HG03457 (cell line): ENCODE data around the gene GSTA5.
"Not testable (repeated sequence)": the region's sequence is repeated elsewhere in the genome, so short reads cannot be mapped to it uniquely, and the experiment has no call there.

Source experiments
- ATAC-seq: cut with Tn5 transposase; IDR thresholded peaks from one replicate; pipeline ENCODE4 v1.9.1; 2021; ENCODE audit warnings: moderate number of reproducible peaks; ENCODE audit not compliant: unreplicated experiment

Gene GSTA5

DNA sequence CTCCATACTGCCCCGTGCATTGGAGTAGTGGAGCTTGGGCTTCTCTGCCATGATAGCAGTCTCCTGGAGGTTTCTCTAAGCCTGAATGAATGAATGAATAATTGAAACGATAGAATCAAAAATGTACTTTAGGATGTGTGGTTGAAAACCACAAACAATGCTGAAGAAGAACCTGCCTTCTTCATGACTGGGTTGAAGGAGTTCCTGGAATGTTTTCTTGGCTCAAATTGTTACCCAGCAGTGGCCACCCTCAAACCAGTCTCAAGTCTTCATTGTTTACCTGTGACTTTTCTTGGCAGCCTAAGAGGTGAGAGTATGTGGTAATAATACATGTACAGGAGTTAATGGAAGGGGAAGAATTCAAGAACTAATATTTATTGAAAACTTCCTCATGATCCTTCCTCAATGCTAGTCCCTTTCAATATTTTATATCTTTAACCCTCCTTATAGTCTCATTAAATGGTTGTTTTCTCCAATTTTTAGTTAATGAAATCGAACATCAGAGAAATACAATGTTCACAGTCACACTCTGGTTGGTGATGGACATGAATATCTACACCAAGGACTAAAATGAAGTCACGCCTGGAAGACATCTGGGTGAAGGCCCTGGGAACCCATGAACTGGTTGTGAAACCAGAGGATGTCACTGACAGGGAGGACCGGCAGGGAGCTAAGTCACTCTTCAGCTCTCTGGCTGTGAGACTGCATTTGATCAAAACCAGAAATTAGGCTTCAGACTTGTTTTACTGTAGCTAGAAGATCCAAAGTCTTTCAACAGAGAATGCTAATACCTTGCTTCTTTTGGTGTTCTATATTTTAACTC lies at the start of gene GSTA5:
GSTA5 (minus strand) TSS at position 51 of the 823 bp plus-strand sequence.
- no peak for ATAC-seq

DNA sequence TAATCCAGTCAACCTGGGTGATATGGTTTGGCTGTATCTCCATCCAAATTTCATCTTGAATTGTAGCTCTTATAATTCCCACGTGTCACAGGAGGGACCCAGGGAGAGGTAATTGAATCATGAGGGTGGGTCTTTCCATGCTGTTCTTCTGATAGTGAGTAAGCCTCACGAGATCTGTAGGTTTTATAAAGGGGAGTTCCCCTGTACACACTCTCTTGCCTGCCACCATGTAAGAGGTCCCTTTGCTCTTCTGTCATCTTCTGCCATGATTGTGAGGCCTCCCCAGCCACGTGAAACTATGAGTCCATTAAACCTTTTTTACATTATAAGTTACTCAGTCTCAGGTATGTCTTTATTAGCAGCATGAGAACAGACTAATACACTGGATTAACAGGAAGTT lies 49.4 kb upstream of the GSTA5 start:
- no peak for ATAC-seq

DNA sequence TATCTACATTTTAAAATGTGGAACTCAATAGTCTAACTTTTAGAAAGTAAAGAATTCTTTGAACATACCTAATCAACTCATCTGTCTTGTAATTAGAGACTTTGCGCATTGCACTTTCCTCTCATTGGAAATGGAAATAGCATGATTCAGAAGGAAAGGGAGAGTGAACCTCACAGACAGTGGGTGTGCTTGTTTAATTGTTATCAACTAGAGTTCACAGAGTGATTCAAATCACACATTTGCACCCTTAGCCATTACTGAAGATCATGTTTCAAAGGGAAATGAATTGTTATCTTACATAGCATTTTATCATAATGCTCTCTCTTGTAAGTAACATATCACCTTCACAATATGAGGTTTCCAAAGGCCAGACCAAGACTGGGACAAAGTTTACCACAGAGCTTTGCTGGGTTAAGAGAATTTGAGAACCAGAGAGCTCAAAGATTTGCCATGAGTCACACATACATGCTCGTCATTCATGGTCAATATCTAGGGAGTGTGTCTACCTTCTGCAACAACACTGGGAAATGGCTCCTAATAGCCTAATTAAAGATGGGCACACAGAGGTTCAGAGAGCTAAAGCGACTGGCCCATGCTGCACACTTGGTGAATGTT lies 47.4 kb upstream of the GSTA5 start:
- ATAC-seq, result no peak

DNA sequence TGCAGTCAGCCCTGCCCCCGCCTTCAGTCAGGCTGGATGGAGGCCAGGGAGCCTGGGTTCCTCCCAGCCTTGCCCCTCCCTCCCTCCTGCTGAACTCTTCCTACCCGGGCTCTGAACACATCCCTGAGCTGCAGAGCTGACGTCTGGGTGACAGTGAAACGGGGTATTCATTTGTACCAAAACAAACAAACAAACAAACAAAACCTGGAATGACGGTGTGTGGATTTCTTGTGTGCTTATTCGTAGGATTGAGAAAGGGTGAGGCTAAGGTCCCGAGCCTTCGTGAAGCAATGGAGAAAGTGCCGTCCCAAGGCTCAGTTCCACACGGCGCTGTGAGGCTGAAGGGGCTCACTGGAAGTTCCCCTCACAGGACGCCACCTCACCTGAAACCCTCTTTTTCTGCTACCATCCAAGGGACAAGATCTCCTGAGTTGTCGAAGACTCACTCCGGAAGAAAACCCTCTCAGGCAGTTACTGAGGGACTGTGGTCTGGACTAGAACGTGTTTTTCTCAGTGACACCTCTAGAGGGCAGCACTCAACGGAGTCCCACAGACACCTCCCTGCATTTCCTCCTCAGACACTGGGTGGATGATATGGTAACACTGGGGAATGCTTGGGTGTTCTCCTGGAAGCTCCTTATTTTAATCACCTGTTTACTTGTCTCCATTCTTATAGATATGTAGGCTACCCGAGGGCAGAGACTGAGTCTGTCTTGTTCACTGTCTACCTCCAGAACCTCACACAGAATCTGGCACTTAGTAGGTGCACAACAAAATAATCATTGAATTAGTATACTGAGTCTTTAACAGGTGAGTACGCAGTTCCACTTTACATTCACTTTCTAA lies 41.6 kb upstream of the GSTA5 start:
- ATAC-seq, result peak; percentile 99

DNA sequence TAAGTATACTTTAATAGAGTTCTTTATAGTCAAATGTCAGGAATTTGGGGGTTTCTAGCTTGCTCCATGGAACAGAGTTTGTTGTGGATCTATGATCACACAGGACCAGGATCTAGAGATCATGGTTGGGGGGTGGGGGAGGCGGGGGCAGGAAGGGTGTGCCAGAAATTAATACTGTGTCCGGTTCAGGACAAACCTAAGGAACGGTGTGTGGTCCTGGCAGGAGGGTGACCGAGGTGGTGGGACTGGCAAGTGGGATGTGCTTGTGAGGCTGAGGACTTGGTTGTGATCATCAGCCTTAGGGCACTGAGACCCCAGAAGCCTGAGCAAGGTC lies 41.0 kb upstream of the GSTA5 start:
- ATAC-seq, result no peak

DNA sequence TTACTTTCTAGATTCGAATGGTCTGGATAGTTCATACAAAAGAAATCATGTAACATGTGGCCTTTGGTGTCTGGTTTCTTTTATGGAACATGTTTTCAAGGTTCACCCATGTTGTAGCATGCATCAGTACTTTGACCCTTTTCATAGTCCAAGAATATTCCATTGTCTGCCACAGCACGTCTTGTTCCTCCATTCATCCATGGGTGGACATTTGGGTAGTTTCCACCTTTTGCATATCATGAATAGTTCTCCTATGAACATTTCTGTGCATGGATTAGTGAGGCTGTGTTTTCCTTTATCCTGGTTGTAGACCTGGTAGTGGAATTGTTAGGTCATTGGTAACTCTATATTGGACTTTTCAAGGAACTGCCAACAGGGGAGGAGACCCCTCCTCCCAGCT lies 37.2 kb upstream of the GSTA5 start:
- ATAC-seq, result no peak

DNA sequence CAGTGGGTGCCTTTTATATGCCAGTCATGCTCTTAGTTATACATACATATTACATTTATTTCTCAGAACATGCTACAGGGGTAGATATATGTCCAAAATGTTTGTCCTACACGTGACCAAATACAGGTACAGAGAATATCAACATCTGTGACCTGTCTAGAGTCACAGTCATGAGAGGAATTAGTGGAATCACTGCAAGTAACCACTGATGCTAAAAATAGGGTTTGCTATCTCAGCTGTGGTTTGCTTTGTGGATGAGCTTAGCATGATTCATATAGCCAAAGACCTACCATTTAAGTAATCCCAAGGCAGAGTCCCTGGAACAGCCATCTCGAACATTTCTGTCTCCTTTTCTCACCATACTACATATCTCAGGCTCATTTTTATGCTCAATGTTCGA lies 36.6 kb upstream of the GSTA5 start:
- no peak for ATAC-seq

DNA sequence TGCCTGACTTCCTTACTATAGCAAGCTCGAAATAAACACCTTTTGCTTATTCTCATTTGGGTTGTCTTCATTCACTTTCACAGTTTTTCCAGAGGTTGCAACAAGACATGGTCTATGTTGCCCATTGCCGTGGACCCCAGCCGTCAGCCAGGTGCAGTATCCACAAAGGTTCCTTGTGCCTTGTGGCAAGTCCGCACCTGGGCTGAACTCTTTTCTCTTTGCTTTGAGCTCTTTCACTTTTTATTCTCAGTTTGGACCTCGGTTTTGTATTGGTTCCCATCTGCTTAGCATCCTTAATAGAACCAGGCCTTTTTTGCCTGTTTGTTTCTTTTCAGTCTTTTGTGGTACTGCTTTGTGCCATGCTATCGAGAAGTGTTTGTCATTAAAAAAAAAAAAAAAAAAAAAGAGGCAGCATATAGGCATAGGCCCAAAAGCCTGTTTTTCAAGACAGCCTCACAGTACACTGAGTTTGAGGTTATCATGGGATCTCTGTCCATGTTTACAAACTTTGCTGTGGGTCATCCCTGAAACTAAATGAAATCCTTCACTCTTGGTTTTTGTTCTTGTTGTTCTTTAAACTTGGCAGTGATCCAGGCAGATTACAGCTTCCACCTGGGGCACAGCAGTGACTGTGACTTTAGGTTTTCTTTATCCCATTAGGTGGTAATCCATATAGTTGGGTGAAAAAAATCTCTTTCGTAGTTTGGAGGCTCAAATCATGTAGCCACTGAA lies 35.6 kb upstream of the GSTA5 start:
- ATAC-seq, result no peak

DNA sequence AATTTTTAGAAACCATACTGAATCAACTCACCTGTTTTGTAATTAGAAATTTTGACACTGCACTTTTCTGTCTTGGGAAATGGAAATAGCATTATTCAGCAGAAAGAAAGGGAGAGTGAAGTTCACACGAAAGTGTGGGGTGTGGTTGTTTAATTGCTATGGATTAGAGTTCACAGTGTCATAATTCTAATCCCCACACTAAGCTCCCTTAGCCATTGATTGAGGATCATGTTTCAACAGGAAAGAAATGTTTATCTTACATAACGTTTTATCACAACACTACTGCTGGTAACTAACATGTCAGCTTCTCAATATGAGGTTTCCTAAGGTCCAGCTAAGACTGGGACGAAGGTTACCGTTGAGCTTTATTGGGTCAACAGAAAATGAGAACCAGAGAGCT lies 31.4 kb upstream of the GSTA5 start:
- ATAC-seq, result no peak

DNA sequence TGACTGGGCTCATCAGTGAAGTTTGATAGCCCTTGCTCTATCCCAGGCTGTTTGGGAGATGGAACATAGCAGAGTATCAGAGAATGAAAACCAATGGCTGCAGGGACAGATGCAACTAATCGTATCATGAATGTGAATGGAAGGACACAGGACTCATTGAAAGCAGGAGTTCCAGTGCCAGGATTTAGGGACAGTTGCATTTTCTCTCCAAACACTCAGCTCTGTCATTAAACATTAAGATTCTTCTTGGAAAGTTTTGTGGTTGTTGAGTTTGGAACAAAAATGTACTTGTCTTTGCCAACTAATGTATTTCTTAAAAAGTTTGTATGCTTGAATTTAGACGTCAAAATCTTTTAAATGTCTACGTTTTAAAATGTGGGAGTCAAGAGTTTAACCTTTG lies 31.0 kb upstream of the GSTA5 start:
- no peak for ATAC-seq

DNA sequence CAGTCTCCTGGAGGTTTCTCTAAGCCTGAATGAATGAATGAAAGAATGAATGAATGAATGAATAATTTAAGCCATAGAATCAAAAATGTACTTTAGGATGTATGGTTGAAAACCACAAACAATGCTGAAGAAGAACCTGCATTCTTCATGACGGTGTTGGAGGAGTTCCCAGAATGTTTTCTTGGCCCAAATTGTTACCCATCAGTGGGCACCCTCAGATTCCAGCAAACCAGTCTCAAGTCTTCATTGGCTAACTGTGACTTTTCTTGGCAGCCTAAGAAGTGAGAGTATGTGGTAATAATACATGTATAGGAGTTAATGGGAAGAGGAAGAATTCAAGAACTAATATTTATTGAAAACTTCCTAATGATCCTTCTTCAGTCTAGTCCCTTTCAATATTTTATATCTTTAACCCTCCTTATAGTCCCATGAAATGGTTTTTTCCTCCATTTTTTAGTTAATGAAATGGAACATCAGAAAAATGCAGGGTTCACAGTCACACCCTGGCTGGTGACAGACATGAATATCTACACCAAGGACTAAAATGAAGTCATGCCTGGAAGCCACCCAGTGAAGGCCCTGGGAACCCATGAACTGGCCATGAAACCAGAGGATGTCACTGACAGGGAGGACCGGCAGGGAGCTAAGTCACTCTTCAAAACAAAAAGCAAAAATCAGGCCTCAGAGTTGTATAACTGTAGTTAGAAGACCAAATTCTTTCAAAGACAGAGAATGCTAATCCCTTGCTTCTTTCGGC lies 29.9 kb upstream of the GSTA5 start:
- ATAC-seq, result not testable (repeated sequence)

DNA sequence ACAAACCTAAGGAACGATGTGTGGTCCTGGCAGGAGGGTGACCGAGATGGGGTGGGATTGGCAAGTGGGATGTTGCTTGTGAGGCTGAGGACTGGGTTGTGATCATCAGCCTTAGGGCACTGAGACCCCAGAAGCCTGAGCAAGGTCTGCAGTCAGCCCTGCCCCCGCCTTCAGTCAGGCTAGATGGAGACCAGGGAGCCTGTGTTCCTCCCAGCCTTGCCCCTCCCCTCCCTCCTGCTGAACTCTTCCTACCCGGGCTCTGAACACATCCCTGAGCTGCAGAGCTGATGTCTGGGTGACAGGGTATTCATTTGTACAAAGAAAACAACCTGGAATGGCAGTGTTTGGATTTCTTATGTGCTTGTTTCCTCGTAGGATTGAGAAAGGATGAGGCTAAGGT lies 28.3 kb upstream of the GSTA5 start:
- ATAC-seq, result not testable (repeated sequence)

DNA sequence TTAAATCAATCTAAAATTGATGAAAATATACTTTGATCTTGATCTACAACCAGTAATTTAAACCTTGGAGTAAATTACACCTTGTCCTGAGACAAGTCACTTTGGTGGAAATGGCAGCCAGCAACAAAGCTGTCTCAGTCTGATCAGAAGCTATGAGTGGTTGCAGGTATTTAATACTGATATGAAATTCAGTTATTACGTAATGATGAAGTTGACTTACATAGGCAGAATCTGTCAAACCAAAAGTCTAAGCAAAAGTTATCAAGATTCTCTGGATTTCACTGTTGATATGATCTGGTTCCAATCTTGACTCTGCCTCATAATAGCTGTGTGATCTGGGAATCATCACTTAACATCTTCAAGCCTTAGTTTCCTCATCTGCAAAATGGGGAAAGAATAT lies 27.6 kb upstream of the GSTA5 start:
- no peak for ATAC-seq

DNA sequence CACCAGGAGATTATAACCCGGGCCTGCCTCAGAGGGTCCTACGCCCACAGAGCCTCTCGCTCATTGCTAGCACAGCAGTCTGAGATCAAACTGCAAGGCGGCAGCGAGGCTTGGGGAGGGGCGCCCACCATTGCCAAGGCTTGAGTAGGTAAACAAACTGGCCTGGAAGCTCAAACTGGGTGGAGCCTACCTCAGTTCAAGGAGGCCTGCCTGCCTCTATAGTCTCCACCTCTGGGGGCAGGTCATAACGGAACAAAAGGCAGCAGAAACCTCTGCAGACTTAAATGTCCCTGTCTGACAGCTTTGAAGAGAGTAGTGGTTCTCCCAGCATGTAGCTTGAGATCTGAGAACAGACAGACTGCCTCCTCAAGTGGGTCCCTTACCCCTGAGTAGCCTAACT lies 20.5 kb upstream of the GSTA5 start:
- ATAC-seq, result not testable (repeated sequence)

DNA sequence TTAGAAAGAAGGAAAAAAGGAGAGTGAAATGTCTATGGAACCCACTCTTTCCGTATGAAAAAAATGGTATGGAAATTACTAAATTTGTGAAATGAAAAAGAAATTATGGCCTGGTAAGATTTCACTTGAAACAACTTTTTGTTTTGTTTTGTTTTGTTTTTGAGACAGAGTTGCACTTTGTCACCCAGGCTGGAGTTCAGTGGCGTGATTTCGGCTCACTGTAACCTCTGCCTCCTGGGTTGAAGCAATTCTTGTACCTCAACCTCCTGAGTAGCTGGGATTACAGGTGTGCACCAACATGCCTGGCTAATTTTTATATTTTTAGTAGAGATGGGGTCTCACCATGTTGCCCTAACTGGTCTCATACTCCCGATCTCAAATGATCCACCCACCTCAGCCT lies 17.8 kb upstream of the GSTA5 start:
- no peak for ATAC-seq

DNA sequence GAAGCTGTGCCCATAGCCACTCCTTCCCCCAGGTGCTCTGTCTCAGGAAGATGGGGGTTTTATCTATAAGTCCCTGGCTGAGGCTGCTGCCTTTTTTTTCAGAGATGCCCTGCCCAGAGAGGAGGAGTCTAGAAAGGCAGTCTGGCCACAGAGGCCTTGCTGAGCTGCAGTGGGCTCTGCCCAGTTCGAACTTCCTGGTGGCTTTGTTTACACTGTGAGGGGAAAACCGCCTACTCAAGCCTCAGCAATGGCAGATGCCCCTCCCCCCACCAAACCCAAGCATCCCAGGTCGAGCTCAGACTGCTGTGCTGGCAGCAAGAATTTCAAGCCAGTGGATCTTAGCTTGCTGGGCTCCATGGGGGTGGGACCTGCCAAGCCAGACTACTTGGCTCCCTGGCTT lies 15.5 kb upstream of the GSTA5 start:
- not testable (repeated sequence) for ATAC-seq

DNA sequence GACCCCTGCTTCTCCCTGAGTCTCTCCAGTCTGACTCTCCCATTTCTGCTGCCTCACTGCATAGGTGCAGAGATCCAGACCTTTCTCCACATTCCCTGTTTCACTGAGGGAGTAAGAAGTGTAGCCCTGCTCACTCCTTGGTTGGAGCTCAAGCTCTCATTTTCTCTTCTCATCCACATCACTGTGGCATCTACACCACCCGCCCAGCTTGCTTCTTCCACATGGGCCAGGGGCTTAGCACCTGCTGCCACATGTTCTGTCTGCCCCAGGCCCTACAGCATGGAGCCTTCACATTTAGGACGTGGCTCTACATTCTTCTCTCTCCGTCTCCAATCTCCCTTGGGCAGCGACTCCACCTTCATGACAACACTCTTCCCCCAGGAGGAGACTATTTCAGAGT lies 8.5 kb upstream of the GSTA5 start:
- no peak for ATAC-seq

DNA sequence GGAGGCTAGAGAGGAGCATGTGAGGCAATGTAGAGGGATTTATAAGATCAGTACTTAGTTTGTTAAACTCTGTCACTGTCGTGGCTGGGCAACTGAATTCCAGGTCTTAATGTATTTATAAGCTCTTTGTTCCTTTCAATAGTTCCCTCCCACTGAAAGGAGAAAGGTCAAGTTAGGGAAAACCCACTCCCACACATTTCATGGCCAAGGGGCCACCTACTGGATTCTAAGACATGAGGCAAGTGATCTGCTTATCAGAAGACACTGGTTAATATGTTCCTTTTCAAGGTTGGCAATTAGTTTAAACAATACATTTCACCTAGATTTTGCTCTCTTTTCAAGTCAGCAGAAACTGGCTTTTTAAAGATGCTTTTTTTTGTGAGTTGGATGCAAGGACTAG lies 5.4 kb upstream of the GSTA5 start:
- ATAC-seq, result no peak

DNA sequence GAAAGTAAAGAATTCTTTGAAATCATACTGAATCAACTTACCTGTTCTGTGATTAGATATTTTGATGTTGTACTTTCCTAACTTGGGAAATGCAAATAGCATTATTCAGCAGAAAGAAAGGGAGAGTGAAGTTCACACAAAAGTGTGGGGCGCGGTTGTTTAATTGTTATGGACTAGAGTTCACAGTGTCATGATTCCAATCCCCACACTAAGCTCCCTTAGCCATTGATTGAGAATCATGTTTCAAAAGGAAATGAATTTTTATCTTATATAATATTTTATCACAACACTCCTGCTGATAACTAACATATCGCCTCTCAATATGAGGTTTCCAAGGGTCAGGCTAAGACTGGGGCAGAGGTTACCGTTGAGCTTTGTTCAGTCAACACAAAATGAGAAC lies 3.0 kb upstream of the GSTA5 start:
- ATAC-seq, result no peak
